ENCODE results near the gene TPI1.

DNA sequence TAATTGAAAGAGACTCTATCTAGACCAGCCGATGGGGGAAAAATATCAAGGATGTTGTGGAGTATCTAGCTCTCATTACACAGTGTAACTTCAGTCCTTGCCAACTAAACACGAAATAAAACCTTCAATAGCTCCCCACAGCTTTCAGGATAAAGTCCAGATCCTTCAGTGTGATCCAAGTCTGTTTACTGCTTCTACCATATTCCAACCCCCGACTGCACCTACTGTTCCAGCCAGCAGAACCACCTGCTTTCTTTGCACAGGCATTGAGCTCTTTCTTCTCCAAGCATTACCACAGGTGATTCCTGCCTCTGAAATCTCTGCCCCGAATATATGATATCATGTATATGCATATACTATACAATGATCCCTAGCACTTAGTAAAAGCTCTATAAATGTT lies 35.1 kb downstream of the TPI1 start:
- TF ChIP-seq, protein P1, sequence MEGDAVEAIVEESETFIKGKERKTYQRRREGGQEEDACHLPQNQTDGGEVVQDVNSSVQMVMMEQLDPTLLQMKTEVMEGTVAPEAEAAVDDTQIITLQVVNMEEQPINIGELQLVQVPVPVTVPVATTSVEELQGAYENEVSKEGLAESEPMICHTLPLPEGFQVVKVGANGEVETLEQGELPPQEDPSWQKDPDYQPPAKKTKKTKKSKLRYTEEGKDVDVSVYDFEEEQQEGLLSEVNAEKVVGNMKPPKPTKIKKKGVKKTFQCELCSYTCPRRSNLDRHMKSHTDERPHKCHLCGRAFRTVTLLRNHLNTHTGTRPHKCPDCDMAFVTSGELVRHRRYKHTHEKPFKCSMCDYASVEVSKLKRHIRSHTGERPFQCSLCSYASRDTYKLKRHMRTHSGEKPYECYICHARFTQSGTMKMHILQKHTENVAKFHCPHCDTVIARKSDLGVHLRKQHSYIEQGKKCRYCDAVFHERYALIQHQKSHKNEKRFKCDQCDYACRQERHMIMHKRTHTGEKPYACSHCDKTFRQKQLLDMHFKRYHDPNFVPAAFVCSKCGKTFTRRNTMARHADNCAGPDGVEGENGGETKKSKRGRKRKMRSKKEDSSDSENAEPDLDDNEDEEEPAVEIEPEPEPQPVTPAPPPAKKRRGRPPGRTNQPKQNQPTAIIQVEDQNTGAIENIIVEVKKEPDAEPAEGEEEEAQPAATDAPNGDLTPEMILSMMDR (conservative IDR thresholded peaks at IDR 0.05; ENCODE audit: low read length): no peak
- no peak for TF ChIP-seq EZH2phosphoT487 (IDR thresholded peaks at IDR 0.05; ENCODE audit: borderline replicate concordance, low read depth, low read length)
